Mammary epithelial cell (primary cell): ENCODE results near the gene ATP2A3.

Source experiments
- CTCF ChIP-seq, 2 donors: IDR thresholded peaks in 1 of 2; conservative IDR thresholded peaks in 1 of 2; 2 replicates each; pipeline ENCODE4 v1.5.1; 2011 to 2012; ENCODE audit warnings: inconsistent platforms in 2 of 2, low read length in 2 of 2, mild to moderate bottlenecking in 2 of 2, control low read depth in 1 of 2, low read depth in 1 of 2; ENCODE audit not compliant: insufficient read depth in 1 of 2; ENCODE audit errors: extremely low read depth in 1 of 2
- EZH2 ChIP-seq: IDR thresholded peaks from 2 replicates; pipeline ENCODE4 v1.6.1; 2012; ENCODE audit warnings: low read length, inconsistent platforms, borderline replicate concordance

GRCh38 chr17:3925684-3926485 lies 38.4 kb downstream of the ATP2A3 start:
- TF ChIP-seq CTCF (conservative IDR thresholded peaks at IDR 0.05 in 1 of 2, IDR thresholded peaks at IDR 0.05 in 1 of 2; ENCODE audit: extremely low read depth in 1 of 2, insufficient read depth in 1 of 2, low read depth in 1 of 2, low read length in 2 of 2) (no peak), EZH2 (no peak)
